Activated CD4-positive, alpha-beta T cell treated with anti-CD3 and anti-CD28 coated beads, Interleukin-2, amount 10 ng/mL, durations not matched to agents 7 days and 5 days (primary cell): ENCODE results near the gene MAP3K7CL. TPM values are rescaled to one million over a fixed set of nuclear protein-coding genes. Genes with fewer than 3 reads are reported as not detected.

ENCODE experiments used
- CTCF ChIA-PET: fragments of 350-600 bp; sonication (Branson Sonifier 250); formaldehyde crosslinking; loops from one replicate; lab custom pipeline; 2021; ENCODE audit warnings: antibody characterized with exemption; lab: Charles Lee
- POLR2A ChIA-PET: fragments of 350-600 bp; sonication (Branson Sonifier 250); formaldehyde crosslinking; loops from one replicate; lab custom pipeline; 2021; ENCODE audit warnings: antibody characterized with exemption; lab: Charles Lee
- DNase-seq: peaks from one replicate; pipeline ENCODE4 v3.0.0-alpha.2; 2020
- H3K27ac Mint-ChIP-seq: one replicate; pipeline ENCODE4 v1.8.0; 2021; ENCODE audit warnings: mild to moderate bottlenecking, moderate library complexity, mixed read lengths
- H3K27me3 Mint-ChIP-seq: one replicate; pipeline ENCODE4 v1.8.0; 2021; ENCODE audit warnings: mixed read lengths
- H3K36me3 Mint-ChIP-seq: one replicate; pipeline ENCODE4 v1.8.0; 2021; ENCODE audit warnings: low read depth, mixed read lengths
- H3K4me1 Mint-ChIP-seq: one replicate; pipeline ENCODE4 v1.8.0; 2021; ENCODE audit warnings: mixed read lengths
- H3K4me3 Mint-ChIP-seq: one replicate; pipeline ENCODE4 v1.8.0; 2021; ENCODE audit warnings: mild to moderate bottlenecking, moderate library complexity, mixed read lengths
- H3K9me3 Mint-ChIP-seq: one replicate; pipeline ENCODE4 v1.8.0; 2021; ENCODE audit warnings: mixed read lengths
- total RNA-seq, 2 experiments: library from RNA; stranded (reverse); gene quantifications; one replicate each; pipeline ENCODE4 v1.2.3, GENCODE V29; 2021

Gene MAP3K7CL
- total RNA-seq, 2 experiments from 2014 or later, result 5.0 to 6.6 TPM

GRCh38 chr21:29105218-29105617, 25.2 kb upstream of the MAP3K7CL start:
- peaks cover 3% of the 10 kb centered on the region for H3K36me3 Mint-ChIP-seq
- H3K27ac Mint-ChIP-seq, result no peak overlapping the region
- H3K9me3 Mint-ChIP-seq, result no peaks in the 10 kb centered on the region
- DNase-seq, result no peak
- no peak overlapping the region for H3K4me3 Mint-ChIP-seq
- no peaks in the 10 kb centered on the region for H3K4me1 Mint-ChIP-seq
- POLR2A ChIA-PET, result no interaction called here
- CTCF ChIA-PET, result interaction anchor here (0.8 to 1.8 kb wide), 5 partner anchors 9 to 59 kb away, joined by 3 to 5 read pairs (median 3); no protein-coding TSS in a partner anchor
- no peaks in the 10 kb centered on the region for H3K27me3 Mint-ChIP-seq

- Mint-ChIP-seq H3K4me3 (no peak overlapping the region), H3K27me3 (no peaks in the 10 kb centered on the region), H3K9me3 (no peaks in the 10 kb centered on the region), H3K36me3 (no peaks in the 10 kb centered on the region), H3K4me1 (no peaks in the 10 kb centered on the region), H3K27ac (no peak overlapping the region)
- ChIA-PET CTCF (interaction anchor here (0.8 to 1.7 kb wide), 5 partner anchors 10 to 235 kb away, joined by 3 to 4 read pairs (median 3); no protein-coding TSS in a partner anchor), POLR2A (no interaction called here)
- DNase-seq, result no peak
Observed at GRCh38 chr21:29114765-29115500, 15.5 kb upstream of the MAP3K7CL start.

GRCh38 chr21:29115899-29116298, 14.5 kb upstream of the MAP3K7CL start:
- H3K27me3 Mint-ChIP-seq, result no peaks in the 10 kb centered on the region
- H3K36me3 Mint-ChIP-seq, result no peaks in the 10 kb centered on the region
- H3K4me3 Mint-ChIP-seq, result no peak overlapping the region
- H3K27ac Mint-ChIP-seq, result peak overlapping the region; percentile 13
- H3K9me3 Mint-ChIP-seq, result no peaks in the 10 kb centered on the region
- no peaks in the 10 kb centered on the region for H3K4me1 Mint-ChIP-seq
- DNase-seq, result no peak
- POLR2A ChIA-PET, result no interaction called here
- CTCF ChIA-PET, result interaction anchor here (0.8 to 1.7 kb wide), 4 partner anchors 10 to 17 kb away, joined by 3 to 4 read pairs (median 4); no protein-coding TSS in a partner anchor

GRCh38 chr21:29117372-29117955, 13.0 kb upstream of the MAP3K7CL start:
- H3K36me3 Mint-ChIP-seq, result no peaks in the 10 kb centered on the region
- POLR2A ChIA-PET, result no interaction called here
- H3K4me1 Mint-ChIP-seq, result no peaks in the 10 kb centered on the region
- no peak overlapping the region for H3K27ac Mint-ChIP-seq
- no peak overlapping the region for H3K4me3 Mint-ChIP-seq
- CTCF ChIA-PET, result no interaction called here
- no peak for DNase-seq
- H3K9me3 Mint-ChIP-seq, result no peaks in the 10 kb centered on the region
- no peaks in the 10 kb centered on the region for H3K27me3 Mint-ChIP-seq

- Mint-ChIP-seq H3K4me1 (peaks cover 6% of the 10 kb centered on the region), H3K36me3 (no peaks in the 10 kb centered on the region), H3K27me3 (no peaks in the 10 kb centered on the region), H3K4me3 (no peak overlapping the region), H3K9me3 (no peaks in the 10 kb centered on the region), H3K27ac (no peak overlapping the region)
- DNase-seq, result no peak
- ChIA-PET CTCF (interaction anchor here (1.1 kb wide), 1 partner anchor 43 kb away, joined by 4 read pairs; no protein-coding TSS in a partner anchor), POLR2A (no interaction called here)
Observed at GRCh38 chr21:29121759-29122158, 8.7 kb upstream of the MAP3K7CL start.

GRCh38 chr21:29124645-29125044, 5.8 kb upstream of the MAP3K7CL start:
- H3K4me3 Mint-ChIP-seq, result no peak overlapping the region
- H3K36me3 Mint-ChIP-seq, result no peaks in the 10 kb centered on the region
- peaks cover 6% of the 10 kb centered on the region for H3K4me1 Mint-ChIP-seq
- no peak for DNase-seq
- no peak overlapping the region for H3K27ac Mint-ChIP-seq
- H3K27me3 Mint-ChIP-seq, result no peaks in the 10 kb centered on the region
- CTCF ChIA-PET, result interaction anchor here (0.5 to 1.6 kb wide), 4 partner anchors 9 to 58 kb away, joined by 3 read pairs; no protein-coding TSS in a partner anchor
- H3K9me3 Mint-ChIP-seq, result no peaks in the 10 kb centered on the region
- POLR2A ChIA-PET, result no interaction called here

GRCh38 chr21:29125191-29125590, 5.3 kb upstream of the MAP3K7CL start:
- CTCF ChIA-PET, result interaction anchor here (0.9 to 1.6 kb wide), 2 partner anchors 10 to 23 kb away, joined by 3 read pairs; no protein-coding TSS in a partner anchor
- Mint-ChIP-seq H3K36me3 (no peaks in the 10 kb centered on the region), H3K4me3 (no peak overlapping the region), H3K4me1 (peaks cover 6% of the 10 kb centered on the region), H3K9me3 (no peaks in the 10 kb centered on the region), H3K27me3 (peaks cover under 1% of the 10 kb centered on the region), H3K27ac (no peak overlapping the region)
- DNase-seq, result no peak
- POLR2A ChIA-PET, result no interaction called here

- peaks cover 6% of the 10 kb centered on the region for H3K4me1 Mint-ChIP-seq
- no peaks in the 10 kb centered on the region for H3K36me3 Mint-ChIP-seq
- H3K27me3 Mint-ChIP-seq, result peaks cover 3% of the 10 kb centered on the region
- ChIA-PET CTCF (interaction anchor here (1.6 kb wide), 1 partner anchor 11 kb away, joined by 3 read pairs; no protein-coding TSS in a partner anchor), POLR2A (no interaction called here)
- H3K9me3 Mint-ChIP-seq, result no peaks in the 10 kb centered on the region
- no peak overlapping the region for H3K4me3 Mint-ChIP-seq
- H3K27ac Mint-ChIP-seq, result no peak overlapping the region
- DNase-seq, result no peak
Observed at GRCh38 chr21:29125979-29126378, 4.5 kb upstream of the MAP3K7CL start.

- Mint-ChIP-seq H3K4me3 (no peak overlapping the region), H3K36me3 (no peaks in the 10 kb centered on the region), H3K27ac (no peak overlapping the region), H3K4me1 (no peaks in the 10 kb centered on the region), H3K27me3 (peaks cover 3% of the 10 kb centered on the region), H3K9me3 (no peaks in the 10 kb centered on the region)
- DNase-seq, result no peak
- CTCF ChIA-PET, result no interaction called here
- POLR2A ChIA-PET, result no interaction called here
Observed at GRCh38 chr21:29133241-29133640, 2.8 kb downstream of the MAP3K7CL start.

- no peak for DNase-seq
- Mint-ChIP-seq H3K27ac (no peak overlapping the region), H3K9me3 (no peaks in the 10 kb centered on the region), H3K36me3 (no peaks in the 10 kb centered on the region), H3K4me1 (no peaks in the 10 kb centered on the region), H3K4me3 (no peak overlapping the region), H3K27me3 (peaks cover 3% of the 10 kb centered on the region)
- CTCF ChIA-PET, result interaction anchor here (1.0 kb wide), 1 partner anchor 56 kb away, joined by 3 read pairs; no protein-coding TSS in a partner anchor
- POLR2A ChIA-PET, result no interaction called here
Observed at GRCh38 chr21:29133796-29134195, 3.4 kb downstream of the MAP3K7CL start.

- Mint-ChIP-seq H3K4me1 (no peaks in the 10 kb centered on the region), H3K27ac (no peak overlapping the region), H3K9me3 (no peaks in the 10 kb centered on the region), H3K27me3 (peaks cover 2% of the 10 kb centered on the region), H3K4me3 (no peak overlapping the region), H3K36me3 (no peaks in the 10 kb centered on the region)
- no peak for DNase-seq
- CTCF ChIA-PET, result no interaction called here
- POLR2A ChIA-PET, result no interaction called here
Observed at GRCh38 chr21:29135481-29135880, 5.0 kb downstream of the MAP3K7CL start.

- H3K4me3 Mint-ChIP-seq, result no peak overlapping the region
- H3K27ac Mint-ChIP-seq, result no peak overlapping the region
Observed at GRCh38 chr21:29136033-29136432, 5.6 kb downstream of the MAP3K7CL start.

GRCh38 chr21:29144736-29145353, 14.4 kb downstream of the MAP3K7CL start:
- ChIA-PET CTCF (interaction anchor here (1.2 to 1.9 kb wide), 2 partner anchors 8 to 50 kb away, joined by 3 to 5 read pairs; no protein-coding TSS in a partner anchor), POLR2A (no interaction called here)
- Mint-ChIP-seq H3K27ac (no peak overlapping the region), H3K4me1 (peaks cover 22% of the 10 kb centered on the region), H3K4me3 (no peak overlapping the region), H3K27me3 (no peaks in the 10 kb centered on the region), H3K36me3 (peaks cover 2% of the 10 kb centered on the region), H3K9me3 (no peaks in the 10 kb centered on the region)
- DNase-seq, result no peak

More at GRCh38 chr21:29136033-29136432, 5.6 kb downstream of the MAP3K7CL start:
- DNase-seq, result no peak
- peaks cover 2% of the 10 kb centered on the region for H3K27me3 Mint-ChIP-seq
- H3K36me3 Mint-ChIP-seq, result no peaks in the 10 kb centered on the region
- H3K9me3 Mint-ChIP-seq, result no peaks in the 10 kb centered on the region
- POLR2A ChIA-PET, result no interaction called here
- CTCF ChIA-PET, result no interaction called here
- no peaks in the 10 kb centered on the region for H3K4me1 Mint-ChIP-seq
